ENCODE data around the gene LAMA3.
"Not testable (repeated sequence)": the region's sequence is repeated elsewhere in the genome, so short reads cannot be mapped to it uniquely, and the experiment has no call there.

The LAMA3 gene

GRCh38 chr18:23725351-23725750, 36.1 kb downstream of the LAMA3 start:
- Histone ChIP-seq H3K4me1 (ENCODE audit: control insufficient read depth, insufficient read depth, low read length) (peaks cover 34% of the 10 kb centered on the region), H3K9me3 (replicated peaks; ENCODE audit: low read length) (no peaks in the 10 kb centered on the region), H3K27me3 (ENCODE audit: control insufficient read depth, insufficient read depth, low read length) (no peaks in the 10 kb centered on the region), H3K4me2 (ENCODE audit: low read length) (peak overlapping the region; percentile 10), H3K4me3 (ENCODE audit: low read length) (no peak overlapping the region), H3K36me3 (ENCODE audit: insufficient read depth, low read length) (no peaks in the 10 kb centered on the region), H3K9ac (ENCODE audit: low read depth, low read length) (peak overlapping the region; percentile 19)

GRCh38 chr18:23725827-23726661, 36.8 kb downstream of the LAMA3 start:
- Histone ChIP-seq H3K4me1 (ENCODE audit: control insufficient read depth, insufficient read depth, low read length) (peaks cover 32% of the 10 kb centered on the region), H3K36me3 (ENCODE audit: insufficient read depth, low read length) (no peaks in the 10 kb centered on the region), H3K27me3 (ENCODE audit: control insufficient read depth, insufficient read depth, low read length) (no peaks in the 10 kb centered on the region), H3K4me2 (ENCODE audit: low read length) (peak overlapping the region; percentile 34), H3K9ac (ENCODE audit: low read depth, low read length) (peak overlapping the region; percentile 36), H3K4me3 (ENCODE audit: low read length) (no peak overlapping the region), H3K9me3 (replicated peaks; ENCODE audit: low read length) (no peaks in the 10 kb centered on the region)

GRCh38 chr18:23727707-23728493, 38.6 kb downstream of the LAMA3 start:
- H3K4me2 ChIP-seq (ENCODE audit: low read length), result no peak overlapping the region
- H3K36me3 ChIP-seq (ENCODE audit: insufficient read depth, low read length), result no peaks in the 10 kb centered on the region
- no peaks in the 10 kb centered on the region for H3K9me3 ChIP-seq (replicated peaks; ENCODE audit: low read length)
- H3K27me3 ChIP-seq (ENCODE audit: control insufficient read depth, insufficient read depth, low read length), result no peaks in the 10 kb centered on the region
- peaks cover 21% of the 10 kb centered on the region for H3K4me1 ChIP-seq (ENCODE audit: control insufficient read depth, insufficient read depth, low read length)
- no peak overlapping the region for H3K4me3 ChIP-seq (ENCODE audit: low read length)
- no peak overlapping the region for H3K9ac ChIP-seq (ENCODE audit: low read depth, low read length)

GRCh38 chr18:23730857-23731256, 41.6 kb downstream of the LAMA3 start:
- no peaks in the 10 kb centered on the region for H3K36me3 ChIP-seq (ENCODE audit: insufficient read depth, low read length)
- no peak overlapping the region for H3K4me2 ChIP-seq (ENCODE audit: low read length)
- no peaks in the 10 kb centered on the region for H3K27me3 ChIP-seq (ENCODE audit: control insufficient read depth, insufficient read depth, low read length)
- H3K9ac ChIP-seq (ENCODE audit: low read depth, low read length), result no peak overlapping the region
- H3K9me3 ChIP-seq (replicated peaks; ENCODE audit: low read length), result no peaks in the 10 kb centered on the region
- H3K4me3 ChIP-seq (ENCODE audit: low read length), result no peak overlapping the region
- H3K4me1 ChIP-seq (ENCODE audit: control insufficient read depth, insufficient read depth, low read length), result peaks cover 20% of the 10 kb centered on the region

GRCh38 chr18:23731861-23732260, 42.6 kb downstream of the LAMA3 start:
- Histone ChIP-seq H3K9me3 (replicated peaks; ENCODE audit: low read length) (no peaks in the 10 kb centered on the region), H3K36me3 (ENCODE audit: insufficient read depth, low read length) (no peaks in the 10 kb centered on the region), H3K27me3 (ENCODE audit: control insufficient read depth, insufficient read depth, low read length) (no peaks in the 10 kb centered on the region), H3K9ac (ENCODE audit: low read depth, low read length) (no peak overlapping the region), H3K4me2 (ENCODE audit: low read length) (no peak overlapping the region), H3K4me3 (ENCODE audit: low read length) (no peak overlapping the region), H3K4me1 (ENCODE audit: control insufficient read depth, insufficient read depth, low read length) (peaks cover 12% of the 10 kb centered on the region)

- no peak overlapping the region for H3K4me3 ChIP-seq (ENCODE audit: low read length)
- H3K9ac ChIP-seq (ENCODE audit: low read depth, low read length), result no peak overlapping the region
- no peaks in the 10 kb centered on the region for H3K27me3 ChIP-seq (ENCODE audit: control insufficient read depth, insufficient read depth, low read length)
- no peaks in the 10 kb centered on the region for H3K9me3 ChIP-seq (replicated peaks; ENCODE audit: low read length)
- no peaks in the 10 kb centered on the region for H3K36me3 ChIP-seq (ENCODE audit: insufficient read depth, low read length)
- H3K4me1 ChIP-seq (ENCODE audit: control insufficient read depth, insufficient read depth, low read length), result peaks cover 8% of the 10 kb centered on the region
- H3K4me2 ChIP-seq (ENCODE audit: low read length), result no peak overlapping the region
Measured at GRCh38 chr18:23732439-23732838, 43.2 kb downstream of the LAMA3 start.

- not testable (repeated sequence) for H3K4me3 ChIP-seq (ENCODE audit: low read length); H3K36me3 ChIP-seq (ENCODE audit: insufficient read depth, low read length); H3K4me1 ChIP-seq (ENCODE audit: control insufficient read depth, insufficient read depth, low read length); H3K27me3 ChIP-seq (ENCODE audit: control insufficient read depth, insufficient read depth, low read length); H3K4me2 ChIP-seq (ENCODE audit: low read length); H3K9me3 ChIP-seq (replicated peaks; ENCODE audit: low read length); H3K9ac ChIP-seq (ENCODE audit: low read depth, low read length)
Measured at GRCh38 chr18:23733265-23733664, 44.0 kb downstream of the LAMA3 start.

GRCh38 chr18:23733895-23734294, 44.6 kb downstream of the LAMA3 start:
- Histone ChIP-seq H3K27me3 (ENCODE audit: control insufficient read depth, insufficient read depth, low read length) (peaks cover 9% of the 10 kb centered on the region), H3K4me1 (ENCODE audit: control insufficient read depth, insufficient read depth, low read length) (peaks cover 8% of the 10 kb centered on the region), H3K9me3 (replicated peaks; ENCODE audit: low read length) (no peaks in the 10 kb centered on the region), H3K4me3 (ENCODE audit: low read length) (no peak overlapping the region), H3K9ac (ENCODE audit: low read depth, low read length) (no peak overlapping the region), H3K36me3 (ENCODE audit: insufficient read depth, low read length) (no peaks in the 10 kb centered on the region), H3K4me2 (ENCODE audit: low read length) (no peak overlapping the region)

GRCh38 chr18:23735021-23735464, 45.8 kb downstream of the LAMA3 start:
- no peak overlapping the region for H3K4me3 ChIP-seq (ENCODE audit: low read length)
- no peak overlapping the region for H3K9ac ChIP-seq (ENCODE audit: low read depth, low read length)
- no peaks in the 10 kb centered on the region for H3K9me3 ChIP-seq (replicated peaks; ENCODE audit: low read length)
- peaks cover 8% of the 10 kb centered on the region for H3K4me1 ChIP-seq (ENCODE audit: control insufficient read depth, insufficient read depth, low read length)
- H3K4me2 ChIP-seq (ENCODE audit: low read length), result no peak overlapping the region
- peaks cover 9% of the 10 kb centered on the region for H3K27me3 ChIP-seq (ENCODE audit: control insufficient read depth, insufficient read depth, low read length)
- no peaks in the 10 kb centered on the region for H3K36me3 ChIP-seq (ENCODE audit: insufficient read depth, low read length)

- no peaks in the 10 kb centered on the region for H3K36me3 ChIP-seq (ENCODE audit: insufficient read depth, low read length)
- no peak overlapping the region for H3K9ac ChIP-seq (ENCODE audit: low read depth, low read length)
- H3K27me3 ChIP-seq (ENCODE audit: control insufficient read depth, insufficient read depth, low read length), result peaks cover 9% of the 10 kb centered on the region
- H3K4me2 ChIP-seq (ENCODE audit: low read length), result no peak overlapping the region
- peaks cover 12% of the 10 kb centered on the region for H3K4me1 ChIP-seq (ENCODE audit: control insufficient read depth, insufficient read depth, low read length)
- no peaks in the 10 kb centered on the region for H3K9me3 ChIP-seq (replicated peaks; ENCODE audit: low read length)
- no peak overlapping the region for H3K4me3 ChIP-seq (ENCODE audit: low read length)
Measured at GRCh38 chr18:23737578-23737977, 48.3 kb downstream of the LAMA3 start.

- peaks cover 9% of the 10 kb centered on the region for H3K27me3 ChIP-seq (ENCODE audit: control insufficient read depth, insufficient read depth, low read length)
Measured at GRCh38 chr18:23738151-23738550, 48.9 kb downstream of the LAMA3 start.

More at GRCh38 chr18:23738151-23738550, 48.9 kb downstream of the LAMA3 start:
- peaks cover 12% of the 10 kb centered on the region for H3K4me1 ChIP-seq (ENCODE audit: control insufficient read depth, insufficient read depth, low read length)
- no peak overlapping the region for H3K9ac ChIP-seq (ENCODE audit: low read depth, low read length)
- H3K9me3 ChIP-seq (replicated peaks; ENCODE audit: low read length), result no peaks in the 10 kb centered on the region
- H3K4me3 ChIP-seq (ENCODE audit: low read length), result no peak overlapping the region
- no peak overlapping the region for H3K4me2 ChIP-seq (ENCODE audit: low read length)
- H3K36me3 ChIP-seq (ENCODE audit: insufficient read depth, low read length), result no peaks in the 10 kb centered on the region

All from skeletal muscle satellite cell (primary cell).